Activated T-cell treated with anti-CD3 and anti-CD28 coated beads, Interleukin-2, amount 50 U/mL, for 4 hours (primary cell): ENCODE data around the gene ACSF3. TPM values are rescaled to one million over a fixed set of nuclear protein-coding genes. Genes with fewer than 3 reads are reported as not detected.

Experiments
- ATAC-seq, 2 donors: fragments of 200-7000 bp; cut with Tn5 transposase; one replicate each; pipeline ENCODE4 v1.10.0; 2021
- DNase-seq: peaks from one replicate; pipeline ENCODE4 v3.0.0-alpha.2; 2020
- H3K27me3 Mint-ChIP-seq: one replicate; pipeline ENCODE4 v1.8.0; 2021; ENCODE audit warnings: low read depth, mixed read lengths
- H3K36me3 Mint-ChIP-seq: one replicate; pipeline ENCODE4 v1.8.0; 2022; ENCODE audit warnings: mixed read lengths; ENCODE audit not compliant: insufficient read depth
- H3K4me1 Mint-ChIP-seq: one replicate; pipeline ENCODE4 v1.8.0; 2021; ENCODE audit warnings: low read depth, mixed read lengths
- H3K4me3 Mint-ChIP-seq: one replicate; pipeline ENCODE4 v1.8.0; 2021; ENCODE audit warnings: mild to moderate bottlenecking, moderate library complexity, mixed read lengths
- H3K9me3 Mint-ChIP-seq: one replicate; pipeline ENCODE4 v1.8.0; 2021; ENCODE audit warnings: mixed read lengths
- total RNA-seq, 3 donors: library from RNA; stranded (reverse); gene quantifications; one replicate each; pipeline ENCODE4 v1.2.1, GENCODE V29; 2021

The ACSF3 gene
- total RNA-seq, 3 donors from 2014 or later = 32.5 to 38.7 (median 34.2) TPM

GRCh38 chr16:89102041-89102471 is 8.4 kb downstream of the ACSF3 start:
- Mint-ChIP-seq H3K27me3 (no peaks in the 10 kb centered on the region), H3K36me3 (peaks cover 26% of the 10 kb centered on the region), H3K9me3 (no peaks in the 10 kb centered on the region), H3K4me1 (peaks cover 33% of the 10 kb centered on the region), H3K4me3 (no peak overlapping the region)
- DNase-seq (no peak), ATAC-seq (no peak)

DNA sequence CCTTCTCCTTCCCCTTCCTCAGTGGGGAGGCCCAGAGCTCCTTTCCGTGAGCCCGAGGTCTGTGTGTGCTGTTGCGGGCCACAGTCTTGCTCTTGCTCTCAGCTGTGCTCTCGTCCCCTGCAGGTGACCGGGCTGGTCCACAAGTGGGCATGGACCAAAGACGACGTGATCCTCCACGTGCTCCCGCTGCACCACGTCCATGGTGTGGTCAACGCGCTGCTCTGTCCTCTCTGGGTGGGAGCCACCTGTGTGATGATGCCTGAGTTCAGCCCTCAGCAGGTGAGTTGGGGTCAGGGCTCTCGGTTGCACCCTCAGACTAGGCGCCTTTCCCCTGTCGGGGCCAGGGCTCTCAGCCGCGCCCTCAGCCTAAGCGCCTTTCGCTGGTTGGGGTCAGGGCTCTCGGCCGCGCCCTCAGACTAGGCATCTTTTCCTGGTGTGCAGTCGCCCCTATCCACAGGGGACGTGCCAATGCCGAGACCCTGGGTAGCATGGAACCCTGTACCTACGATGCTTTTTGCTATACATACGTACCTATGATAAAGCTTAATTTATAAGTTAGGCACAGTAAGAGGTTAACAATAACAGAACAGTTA is 8.9 kb downstream of the ACSF3 start:
- no peaks in the 10 kb centered on the region for H3K27me3 Mint-ChIP-seq
- H3K4me3 Mint-ChIP-seq = no peak overlapping the region
- peaks cover 31% of the 10 kb centered on the region for H3K36me3 Mint-ChIP-seq
- no peak for DNase-seq
- H3K9me3 Mint-ChIP-seq = no peaks in the 10 kb centered on the region
- no peak for ATAC-seq
- H3K4me1 Mint-ChIP-seq = peaks cover 27% of the 10 kb centered on the region

GRCh38 chr16:89103156-89103555 is 9.5 kb downstream of the ACSF3 start:
- Mint-ChIP-seq H3K4me3 (no peak overlapping the region), H3K4me1 (peaks cover 22% of the 10 kb centered on the region), H3K36me3 (peaks cover 36% of the 10 kb centered on the region), H3K9me3 (no peaks in the 10 kb centered on the region), H3K27me3 (no peaks in the 10 kb centered on the region)
- DNase-seq = no peak
- ATAC-seq = no peak

GRCh38 chr16:89103781-89104180 is 10.1 kb downstream of the ACSF3 start:
- Mint-ChIP-seq H3K36me3 (peaks cover 41% of the 10 kb centered on the region), H3K4me1 (peaks cover 15% of the 10 kb centered on the region), H3K27me3 (no peaks in the 10 kb centered on the region), H3K9me3 (no peaks in the 10 kb centered on the region), H3K4me3 (no peak overlapping the region)
- DNase-seq (no peak), ATAC-seq (no peak)

DNA sequence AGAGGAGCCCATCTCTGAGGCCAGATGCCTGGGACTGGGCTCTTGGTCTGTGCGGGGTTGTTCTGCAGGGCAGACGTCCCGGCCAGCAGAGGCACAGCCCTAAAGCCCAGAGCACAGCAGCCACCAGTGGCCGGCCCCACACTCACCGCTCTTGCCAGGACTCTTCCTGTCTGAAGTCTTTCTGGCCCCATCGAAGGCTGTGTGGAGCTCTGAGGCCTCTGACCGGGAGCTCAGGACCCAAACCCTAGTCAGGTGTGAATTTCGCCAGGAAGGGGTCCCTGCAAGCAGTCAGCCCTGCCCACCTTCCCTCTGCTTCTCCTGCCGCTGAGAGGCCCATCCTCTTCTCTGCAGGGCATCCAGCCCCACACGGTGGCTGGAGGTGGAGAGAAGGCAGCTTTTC is 10.7 kb downstream of the ACSF3 start:
- peaks cover 41% of the 10 kb centered on the region for H3K36me3 Mint-ChIP-seq
- H3K27me3 Mint-ChIP-seq = no peaks in the 10 kb centered on the region
- H3K9me3 Mint-ChIP-seq = no peaks in the 10 kb centered on the region
- ATAC-seq (no peak), DNase-seq (no peak)
- no peak overlapping the region for H3K4me3 Mint-ChIP-seq
- H3K4me1 Mint-ChIP-seq = peaks cover 10% of the 10 kb centered on the region

DNA sequence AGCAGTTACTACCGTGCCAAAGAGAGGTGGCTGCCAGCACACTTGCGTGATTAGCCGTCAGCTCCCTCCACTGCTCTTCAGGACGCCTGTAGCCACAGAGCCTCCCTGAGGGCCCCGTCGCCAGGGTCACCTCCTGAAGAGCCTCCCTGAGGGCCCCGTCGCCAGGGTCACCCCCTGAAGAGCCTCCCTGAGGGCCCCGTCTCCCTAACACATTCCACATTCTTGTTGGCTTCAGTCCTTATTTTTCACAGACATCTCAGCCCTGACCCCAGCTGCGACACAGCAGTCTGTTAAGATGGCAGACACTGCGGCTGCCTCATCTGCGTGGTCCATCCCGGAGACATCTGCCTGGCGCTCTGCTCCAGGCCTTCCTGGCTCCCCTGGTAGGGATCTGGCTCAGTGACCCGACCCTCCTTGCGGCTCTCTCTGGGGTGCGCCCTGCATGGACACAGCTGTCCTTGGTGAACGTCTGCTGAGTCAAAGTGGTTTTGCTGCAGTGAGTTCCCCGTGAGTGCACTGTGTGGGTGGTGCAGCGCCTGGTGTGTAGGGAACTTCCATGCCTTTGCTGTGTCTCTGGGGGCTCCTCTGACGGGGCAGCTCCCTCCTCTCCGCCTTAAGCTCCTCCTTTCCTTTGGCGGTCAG is 11.4 kb downstream of the ACSF3 start:
- Mint-ChIP-seq H3K27me3 (no peaks in the 10 kb centered on the region), H3K36me3 (peaks cover 43% of the 10 kb centered on the region), H3K4me3 (no peak overlapping the region), H3K4me1 (peaks cover 3% of the 10 kb centered on the region), H3K9me3 (no peaks in the 10 kb centered on the region)
- ATAC-seq = peak in 1 of 2 donors; percentile 34
- DNase-seq = no peak

DNA sequence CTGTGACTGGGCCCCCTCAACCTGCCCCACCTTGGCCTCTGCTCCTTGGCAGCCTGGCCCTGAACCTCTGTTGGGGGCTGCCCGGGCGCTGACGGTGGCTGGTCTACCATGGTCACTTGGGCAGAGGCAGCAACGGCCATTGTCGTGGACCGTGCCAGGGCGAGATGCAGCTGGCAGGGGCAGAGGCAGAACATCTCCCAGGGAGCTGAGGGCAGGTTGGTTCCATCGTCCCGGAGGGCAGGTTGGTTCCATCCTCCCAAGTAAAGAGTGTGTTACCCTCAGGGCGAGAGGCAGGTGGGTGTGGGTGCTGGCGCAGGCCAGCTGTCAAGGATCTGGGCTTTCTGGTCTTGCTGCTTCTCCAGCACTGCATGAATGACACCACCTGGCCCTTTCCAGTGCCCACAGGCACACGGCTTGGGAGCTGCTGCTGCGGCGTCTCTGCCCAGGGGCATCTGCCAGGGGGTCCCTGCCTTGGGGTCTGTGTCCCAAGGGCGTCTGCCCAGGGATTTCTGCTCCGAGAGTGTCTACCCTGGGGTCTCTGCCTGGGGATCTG is 12.0 kb downstream of the ACSF3 start:
- H3K9me3 Mint-ChIP-seq = no peaks in the 10 kb centered on the region
- H3K4me1 Mint-ChIP-seq = no peaks in the 10 kb centered on the region
- no peak for ATAC-seq
- H3K36me3 Mint-ChIP-seq = peaks cover 43% of the 10 kb centered on the region
- no peak overlapping the region for H3K4me3 Mint-ChIP-seq
- H3K27me3 Mint-ChIP-seq = no peaks in the 10 kb centered on the region
- DNase-seq = no peak

DNA sequence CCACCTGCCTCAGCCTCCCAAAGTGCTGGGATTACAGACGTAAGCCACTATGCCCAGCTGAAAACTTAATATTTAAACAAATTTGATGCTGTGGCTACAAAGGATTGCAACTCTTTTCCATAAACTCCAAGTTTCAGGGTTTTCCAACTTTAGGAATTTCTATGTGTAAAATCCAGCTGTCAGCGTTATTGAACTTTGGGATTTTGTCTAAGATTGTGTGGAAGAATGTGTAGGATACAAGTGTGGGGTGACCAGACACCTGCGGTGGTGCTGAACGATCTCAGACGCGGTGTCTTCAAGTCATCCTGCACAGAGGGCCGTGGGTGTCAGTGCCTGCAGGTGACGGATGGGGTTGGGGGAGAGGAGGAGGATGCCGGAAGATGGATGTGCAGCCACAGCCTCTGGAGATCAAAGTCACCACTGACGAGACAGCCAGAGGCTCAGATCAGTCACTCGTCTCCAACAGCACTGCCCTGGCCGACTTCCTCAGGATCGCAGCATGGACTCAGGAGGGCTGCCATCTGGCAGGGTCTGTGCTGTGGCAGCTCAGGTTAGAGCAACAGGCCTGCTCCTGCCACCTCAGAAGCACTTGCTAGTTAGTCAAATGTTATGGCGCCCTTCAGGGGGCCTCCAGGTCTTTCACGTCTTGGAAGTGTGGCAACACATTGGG is 13.0 kb downstream of the ACSF3 start:
- no peaks in the 10 kb centered on the region for H3K9me3 Mint-ChIP-seq
- no peaks in the 10 kb centered on the region for H3K27me3 Mint-ChIP-seq
- H3K4me1 Mint-ChIP-seq = no peaks in the 10 kb centered on the region
- ATAC-seq = no peak
- no peak overlapping the region for H3K4me3 Mint-ChIP-seq
- DNase-seq = no peak
- peaks cover 43% of the 10 kb centered on the region for H3K36me3 Mint-ChIP-seq

DNA sequence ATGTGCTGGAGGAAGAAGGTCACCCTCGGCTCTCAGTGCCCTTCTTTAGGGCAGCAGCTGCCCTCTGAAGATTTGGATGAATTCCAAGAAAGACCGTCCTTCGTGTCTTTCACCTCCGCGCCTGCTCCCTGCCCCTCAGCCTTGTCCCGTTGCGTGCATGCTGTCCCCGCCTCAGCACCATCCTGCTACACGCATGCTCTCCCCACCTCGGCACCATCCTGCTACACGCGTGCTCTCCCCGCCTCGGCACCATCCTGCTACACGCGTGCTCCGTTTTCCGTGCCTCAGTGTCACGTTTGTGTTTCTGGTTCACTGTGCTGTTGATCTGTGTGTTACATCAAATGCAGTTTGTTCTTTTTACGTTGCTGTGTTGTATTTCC is 13.5 kb downstream of the ACSF3 start:
- ATAC-seq (no peak), DNase-seq (no peak)
- Mint-ChIP-seq H3K4me1 (no peaks in the 10 kb centered on the region), H3K27me3 (no peaks in the 10 kb centered on the region), H3K9me3 (no peaks in the 10 kb centered on the region), H3K36me3 (peaks cover 43% of the 10 kb centered on the region), H3K4me3 (no peak overlapping the region)

- H3K9me3 Mint-ChIP-seq = no peaks in the 10 kb centered on the region
- DNase-seq (no peak), ATAC-seq (no peak)
- no peak overlapping the region for H3K4me3 Mint-ChIP-seq
- H3K36me3 Mint-ChIP-seq = peaks cover 37% of the 10 kb centered on the region
- H3K4me1 Mint-ChIP-seq = peaks cover 3% of the 10 kb centered on the region
- H3K27me3 Mint-ChIP-seq = no peaks in the 10 kb centered on the region
Measured at GRCh38 chr16:89108416-89108815, 14.8 kb downstream of the ACSF3 start.

DNA sequence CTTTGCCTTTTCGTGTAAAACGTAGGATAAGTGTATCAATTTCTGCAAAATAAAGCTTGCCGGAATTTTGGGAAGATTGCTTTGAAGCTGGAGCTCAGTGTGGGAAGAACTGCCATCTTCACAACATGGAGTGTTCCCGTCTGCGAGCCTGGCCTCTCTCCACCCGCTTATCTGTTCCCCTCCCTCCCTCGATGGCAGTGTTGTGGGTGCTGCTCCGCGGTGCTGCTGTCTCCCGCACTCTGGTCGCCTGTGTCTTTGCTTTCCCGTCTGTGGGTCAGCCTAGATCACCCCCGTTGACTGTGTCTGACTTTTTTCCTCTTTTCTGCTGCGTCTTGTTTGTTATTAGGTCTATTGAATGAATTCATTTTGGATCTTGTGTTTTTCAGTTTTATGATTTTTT is 17.0 kb downstream of the ACSF3 start:
- peaks cover 33% of the 10 kb centered on the region for H3K36me3 Mint-ChIP-seq
- no peaks in the 10 kb centered on the region for H3K27me3 Mint-ChIP-seq
- H3K9me3 Mint-ChIP-seq = no peaks in the 10 kb centered on the region
- no peak overlapping the region for H3K4me3 Mint-ChIP-seq
- DNase-seq (no peak), ATAC-seq (no peak)
- H3K4me1 Mint-ChIP-seq = peaks cover 22% of the 10 kb centered on the region

GRCh38 chr16:89111263-89111662 is 17.6 kb downstream of the ACSF3 start:
- Mint-ChIP-seq H3K36me3 (peaks cover 32% of the 10 kb centered on the region), H3K27me3 (no peaks in the 10 kb centered on the region)
- ATAC-seq = no peak

DNA sequence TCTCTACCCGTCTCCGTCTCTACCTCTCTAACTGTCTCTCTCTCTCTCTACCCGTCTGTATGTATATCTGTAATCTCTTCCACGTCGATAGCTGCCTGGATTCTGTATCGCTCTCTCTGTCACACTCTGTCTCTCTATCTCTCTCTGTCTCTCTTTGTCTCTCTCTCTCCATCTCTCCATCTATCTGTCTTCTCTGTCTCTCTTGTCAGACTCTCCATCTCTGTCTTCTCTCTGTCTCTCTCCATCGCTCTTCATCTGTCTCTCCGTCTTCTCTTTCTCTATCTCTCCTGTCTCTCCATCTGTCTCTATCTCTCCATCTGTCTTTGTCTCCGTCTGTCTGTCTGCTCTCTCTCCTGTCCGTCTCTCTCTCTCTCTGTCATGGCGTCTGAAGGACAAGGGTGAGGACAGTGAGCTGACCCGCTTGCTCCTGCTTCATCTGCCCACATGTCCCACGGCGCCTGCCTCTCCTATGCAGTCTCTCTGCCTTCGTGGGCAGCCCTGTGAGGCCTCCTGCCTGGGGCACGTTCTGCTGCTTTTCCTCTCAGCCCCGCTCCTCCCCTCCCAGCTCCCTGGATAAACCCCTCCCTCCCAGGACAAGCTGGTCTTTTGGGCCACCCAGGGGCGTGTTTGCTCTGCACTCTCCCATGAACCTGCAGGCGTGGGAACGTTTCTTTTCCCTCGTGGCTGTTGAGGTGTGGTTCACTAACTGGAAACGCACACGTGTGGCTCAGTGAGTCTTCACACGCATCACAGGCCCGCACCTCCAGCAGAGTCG is 18.9 kb downstream of the ACSF3 start:
- H3K27me3 Mint-ChIP-seq = no peaks in the 10 kb centered on the region
- ATAC-seq (no peak), DNase-seq (no peak)
- no peak overlapping the region for H3K4me3 Mint-ChIP-seq
- H3K9me3 Mint-ChIP-seq = no peaks in the 10 kb centered on the region
- peaks cover 39% of the 10 kb centered on the region for H3K4me1 Mint-ChIP-seq
- H3K36me3 Mint-ChIP-seq = peaks cover 30% of the 10 kb centered on the region

More at GRCh38 chr16:89111263-89111662, 17.6 kb downstream of the ACSF3 start:
- no peak for DNase-seq
- H3K4me3 Mint-ChIP-seq = no peak overlapping the region
- no peaks in the 10 kb centered on the region for H3K9me3 Mint-ChIP-seq
- H3K4me1 Mint-ChIP-seq = peaks cover 28% of the 10 kb centered on the region

GRCh38 chr16:89113152-89113547 is 19.5 kb downstream of the ACSF3 start:
- H3K36me3 Mint-ChIP-seq = peaks cover 26% of the 10 kb centered on the region
- DNase-seq (no peak), ATAC-seq (no peak)
- no peaks in the 10 kb centered on the region for H3K9me3 Mint-ChIP-seq
- peaks cover 39% of the 10 kb centered on the region for H3K4me1 Mint-ChIP-seq
- no peak overlapping the region for H3K4me3 Mint-ChIP-seq
- H3K27me3 Mint-ChIP-seq = no peaks in the 10 kb centered on the region
